GM12801 (cell line): ENCODE results near the gene QKI.

Experiments used
- TF ChIP-seq, protein P1 (sequence below): IDR thresholded peaks from one replicate; pipeline ENCODE4 v1.5.1; 2011; ENCODE audit warnings: control low read depth; ENCODE audit not compliant: insufficient read length; ENCODE audit errors: extremely low read depth

The QKI gene

DNA sequence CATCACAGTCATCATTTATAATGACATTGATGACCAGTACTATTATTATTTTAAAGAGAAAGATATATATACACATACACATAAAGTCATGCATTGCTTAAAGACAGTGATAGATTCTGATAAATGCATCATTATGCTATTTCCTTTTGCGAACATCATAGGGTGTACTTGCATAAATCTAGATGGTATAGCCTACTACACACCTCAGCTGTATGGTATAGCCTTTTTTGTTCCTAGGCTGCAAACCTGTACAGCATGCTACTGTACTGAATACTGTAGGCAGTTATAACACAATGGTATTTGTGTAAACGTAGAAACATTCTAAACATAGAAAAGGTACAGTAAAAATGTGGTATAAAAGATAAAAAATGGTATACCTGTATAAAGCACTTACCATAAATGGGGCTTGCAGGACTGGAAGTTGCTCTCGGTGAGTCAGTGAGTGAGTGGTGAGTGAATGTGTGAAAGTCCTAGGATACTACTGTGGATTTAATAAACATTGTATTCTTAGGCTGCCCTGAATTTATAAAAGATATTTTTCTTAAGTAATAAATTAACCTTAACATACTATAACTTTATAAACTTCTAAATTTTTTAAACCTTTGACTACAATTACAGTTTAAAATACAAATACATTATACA, 23.9 kb downstream of the QKI start:
- TF ChIP-seq, protein P1, sequence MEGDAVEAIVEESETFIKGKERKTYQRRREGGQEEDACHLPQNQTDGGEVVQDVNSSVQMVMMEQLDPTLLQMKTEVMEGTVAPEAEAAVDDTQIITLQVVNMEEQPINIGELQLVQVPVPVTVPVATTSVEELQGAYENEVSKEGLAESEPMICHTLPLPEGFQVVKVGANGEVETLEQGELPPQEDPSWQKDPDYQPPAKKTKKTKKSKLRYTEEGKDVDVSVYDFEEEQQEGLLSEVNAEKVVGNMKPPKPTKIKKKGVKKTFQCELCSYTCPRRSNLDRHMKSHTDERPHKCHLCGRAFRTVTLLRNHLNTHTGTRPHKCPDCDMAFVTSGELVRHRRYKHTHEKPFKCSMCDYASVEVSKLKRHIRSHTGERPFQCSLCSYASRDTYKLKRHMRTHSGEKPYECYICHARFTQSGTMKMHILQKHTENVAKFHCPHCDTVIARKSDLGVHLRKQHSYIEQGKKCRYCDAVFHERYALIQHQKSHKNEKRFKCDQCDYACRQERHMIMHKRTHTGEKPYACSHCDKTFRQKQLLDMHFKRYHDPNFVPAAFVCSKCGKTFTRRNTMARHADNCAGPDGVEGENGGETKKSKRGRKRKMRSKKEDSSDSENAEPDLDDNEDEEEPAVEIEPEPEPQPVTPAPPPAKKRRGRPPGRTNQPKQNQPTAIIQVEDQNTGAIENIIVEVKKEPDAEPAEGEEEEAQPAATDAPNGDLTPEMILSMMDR: no peak

DNA sequence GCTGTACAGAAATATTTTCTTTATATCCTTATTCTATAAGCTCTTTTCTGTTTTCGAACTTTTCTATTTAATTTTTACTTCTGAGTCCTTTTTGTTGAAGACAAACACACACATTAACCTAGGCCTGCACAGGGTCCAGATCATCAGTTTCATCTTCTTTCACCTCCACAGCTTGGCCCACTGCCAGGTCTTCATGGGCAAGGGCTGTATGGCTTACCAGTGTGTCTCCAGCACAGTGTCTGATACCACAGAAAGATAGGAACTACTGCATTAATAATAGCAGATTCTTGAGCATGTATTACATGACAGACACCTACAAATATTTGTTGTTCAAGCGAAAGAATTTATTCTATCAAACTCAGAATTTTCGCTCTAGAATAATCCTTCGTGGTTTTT, 24.4 kb downstream of the QKI start:
- TF ChIP-seq, protein P1: no peak

DNA sequence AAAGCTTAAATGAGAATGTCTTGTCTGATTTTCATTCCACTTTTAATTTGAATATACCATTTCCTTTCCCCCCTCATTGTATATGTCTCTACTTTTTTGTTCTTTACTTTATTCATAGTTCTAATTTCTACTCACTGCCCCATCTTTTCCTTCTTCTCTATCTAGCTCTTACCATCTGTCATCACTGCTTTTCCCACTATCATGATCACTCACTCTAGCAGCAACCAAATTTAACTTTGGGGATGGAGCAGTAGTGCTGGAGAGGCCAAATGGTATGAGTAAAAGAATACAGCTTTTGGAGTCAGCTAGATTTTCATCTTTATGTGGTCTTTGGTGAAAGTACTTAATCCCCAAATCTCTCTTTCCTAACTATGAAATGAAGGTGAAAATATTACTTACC, 25.5 kb downstream of the QKI start:
- TF ChIP-seq, protein P1: no peak

DNA sequence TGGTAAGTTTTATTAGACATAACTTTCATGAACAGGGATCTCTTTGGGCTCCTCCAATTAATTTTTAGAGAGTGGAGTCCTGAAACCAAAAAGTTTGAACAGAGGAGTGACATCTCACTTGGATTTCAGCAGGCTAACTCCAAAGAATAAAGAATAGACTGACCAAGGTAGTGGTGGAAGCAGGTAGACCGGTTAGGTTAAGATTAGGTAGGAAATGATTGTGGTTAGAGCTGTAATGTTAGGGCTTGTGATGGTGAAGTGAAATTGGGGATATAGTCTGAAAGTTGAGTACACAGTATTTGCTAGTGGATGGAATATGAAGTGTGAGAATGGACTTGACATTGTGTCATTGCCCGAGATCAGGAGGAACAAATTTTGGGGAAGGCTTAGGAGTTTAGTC, 27.8 kb downstream of the QKI start:
- TF ChIP-seq, protein P1: no peak

DNA sequence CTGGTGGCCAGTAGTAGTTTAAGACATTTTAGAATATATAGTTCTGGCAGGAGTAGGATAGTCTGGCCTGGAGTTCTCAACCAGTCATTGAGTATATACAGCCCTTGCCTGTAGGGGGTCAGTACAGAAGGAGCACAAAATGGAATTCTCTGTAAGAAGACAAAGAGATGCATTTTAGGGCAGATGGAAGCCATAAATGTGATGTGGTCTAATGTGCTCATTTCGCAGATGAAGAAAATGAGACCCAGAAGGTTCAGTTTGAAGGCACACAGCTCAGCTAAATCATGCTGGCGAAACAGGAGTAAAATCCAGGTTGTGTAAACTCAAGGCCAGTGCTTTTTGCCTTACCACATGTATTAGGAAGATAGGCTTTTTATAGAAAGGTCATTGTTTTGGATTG, 29.6 kb downstream of the QKI start:
- TF ChIP-seq, protein P1: no peak

DNA sequence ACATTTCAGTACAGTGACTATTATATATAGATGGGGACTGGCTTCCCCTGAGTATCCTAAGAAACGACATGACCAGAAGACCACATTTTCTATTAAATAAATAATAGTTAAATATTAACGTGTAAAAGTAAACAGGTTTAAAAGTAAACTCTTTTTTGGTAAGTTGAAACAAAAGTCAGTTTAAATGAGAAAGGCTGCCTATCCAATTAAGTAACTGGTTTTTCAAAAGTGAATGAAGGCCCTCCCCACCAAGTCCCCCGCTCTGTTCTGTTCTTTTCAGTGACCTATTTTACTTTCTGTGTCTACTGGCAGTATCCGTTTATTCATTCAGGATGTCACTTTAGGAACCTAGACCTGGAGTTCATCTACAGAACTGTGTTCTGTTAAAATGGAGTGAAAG, 32.0 kb downstream of the QKI start:
- TF ChIP-seq, protein P1: no peak

DNA sequence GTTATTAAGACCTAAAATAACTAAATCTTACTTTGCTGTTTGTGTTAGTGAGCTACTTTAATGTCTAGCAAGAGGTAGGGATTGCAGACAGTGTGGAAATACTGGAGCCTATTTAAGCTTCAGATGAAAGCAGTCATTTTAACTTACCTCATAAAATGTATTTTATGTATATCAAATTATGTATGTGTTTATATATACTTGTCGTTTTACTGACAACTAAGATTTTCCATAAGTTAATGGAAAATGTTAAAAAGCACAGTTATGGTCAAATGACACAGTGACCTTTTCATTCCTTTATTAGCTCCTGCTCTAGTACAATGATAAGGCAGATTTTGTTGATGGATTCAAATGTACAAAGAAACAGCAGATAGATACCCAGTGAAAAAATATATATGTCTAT, 34.6 kb downstream of the QKI start:
- TF ChIP-seq, protein P1: no peak
